Measurements from ENCODE around the gene PHLPP2. TPM values are rescaled to one million over a fixed set of nuclear protein-coding genes. Genes with fewer than 3 reads are reported as not detected.

Gene PHLPP2
- total RNA-seq, 3 donors from 2014 or later (not counting 1 experiment from before 2014, with no cell fraction given): 6.4 to 9.8 (median 9.2) TPM

GRCh38 chr16:71748226-71748625 lies 23.7 kb upstream of the PHLPP2 start:
- no peak overlapping the region for H3K4me3 ChIP-seq (ENCODE audit: low read length)
- H3K27ac Mint-ChIP-seq: peak overlapping the region in 1 of 2 donors; percentile 36
- peaks cover 0 to 7% of the 10 kb centered on the region in 2 donors for H3K4me1 Mint-ChIP-seq
- no peaks in the 10 kb centered on the region for H3K9me3 ChIP-seq (ENCODE audit: control insufficient read depth, insufficient read depth, low read length)
- DNase-seq (no peak), ATAC-seq (no peak)
- no peaks in the 10 kb centered on the region for H3K4me1 ChIP-seq (ENCODE audit: control insufficient read depth, insufficient read depth, low read length)
- no peak overlapping the region for H3K4me3 Mint-ChIP-seq
- no peak for TF ChIP-seq CTCF (IDR thresholded peaks at IDR 0.05)
- no peaks in the 10 kb centered on the region for H3K27me3 Mint-ChIP-seq (ENCODE audit: low read depth in 2 of 2)
- H3K36me3 Mint-ChIP-seq: peaks cover 25% of the 10 kb centered on the region
- no peaks in the 10 kb centered on the region for H3K9me3 Mint-ChIP-seq
- H3K27ac ChIP-seq (ENCODE audit: low read length): no peak overlapping the region
- 100% methylated on average over 1 of the region's 4 CpGs for WGBS (ENCODE audit: insufficient coverage)
- H3K36me3 ChIP-seq (ENCODE audit: control insufficient read depth, insufficient read depth, low read length): peaks cover 71% of the 10 kb centered on the region
- intact Hi-C loops (cut with micrococcal nuclease): loop anchor here (10.0 kb wide), 2 partner anchors 183 to 333 kb away; no protein-coding TSS in a partner anchor
- H3K27me3 ChIP-seq (ENCODE audit: control insufficient read depth, insufficient read depth, low read length): no peaks in the 10 kb centered on the region

GRCh38 chr16:71746442-71747046 lies 22.0 kb upstream of the PHLPP2 start:
- TF ChIP-seq CTCF (IDR thresholded peaks at IDR 0.05): peak; percentile 77
- Mint-ChIP-seq H3K27ac (no peak overlapping the region), H3K27me3 (ENCODE audit: low read depth in 2 of 2) (no peaks in the 10 kb centered on the region), H3K4me1 (peaks cover 0 to 5% of the 10 kb centered on the region in 2 donors), H3K36me3 (peaks cover 25% of the 10 kb centered on the region), H3K4me3 (no peak overlapping the region), H3K9me3 (no peaks in the 10 kb centered on the region)
- DNase-seq: peak in 1 of 2 donors; percentile 74
- intact Hi-C loops (cut with micrococcal nuclease): loop anchor here (1.0 to 10.0 kb wide), 3 partner anchors 182 to 332 kb away; no protein-coding TSS in a partner anchor
- 26% methylated on average over 4 of the region's 7 CpGs for WGBS (ENCODE audit: insufficient coverage)
- no peaks in the 10 kb centered on the region for H3K4me1 ChIP-seq (ENCODE audit: control insufficient read depth, insufficient read depth, low read length)
- H3K27me3 ChIP-seq (ENCODE audit: control insufficient read depth, insufficient read depth, low read length): no peaks in the 10 kb centered on the region
- no peak overlapping the region for H3K27ac ChIP-seq (ENCODE audit: low read length)
- peak; percentile 57 to 75 (median 60) for ATAC-seq
- no peak overlapping the region for H3K4me3 ChIP-seq (ENCODE audit: low read length)
- peaks cover 76% of the 10 kb centered on the region for H3K36me3 ChIP-seq (ENCODE audit: control insufficient read depth, insufficient read depth, low read length)
- no peaks in the 10 kb centered on the region for H3K9me3 ChIP-seq (ENCODE audit: control insufficient read depth, insufficient read depth, low read length)

- 93% methylated on average over 3 of the region's 4 CpGs for WGBS (ENCODE audit: insufficient coverage)
- H3K9me3 Mint-ChIP-seq: no peaks in the 10 kb centered on the region
- Histone ChIP-seq H3K9me3 (ENCODE audit: control insufficient read depth, insufficient read depth, low read length) (no peaks in the 10 kb centered on the region), H3K4me1 (ENCODE audit: control insufficient read depth, insufficient read depth, low read length) (no peaks in the 10 kb centered on the region), H3K27me3 (ENCODE audit: control insufficient read depth, insufficient read depth, low read length) (no peaks in the 10 kb centered on the region), H3K4me3 (ENCODE audit: low read length) (no peak overlapping the region), H3K36me3 (ENCODE audit: control insufficient read depth, insufficient read depth, low read length) (peaks cover 72% of the 10 kb centered on the region), H3K27ac (ENCODE audit: low read length) (no peak overlapping the region)
- no peaks in the 10 kb centered on the region for H3K27me3 Mint-ChIP-seq (ENCODE audit: low read depth in 2 of 2)
- ATAC-seq (no peak), DNase-seq (no peak)
- peak overlapping the region; percentile 18 to 67 for H3K27ac Mint-ChIP-seq
- intact Hi-C loops (cut with micrococcal nuclease): no loop called here
- no peak overlapping the region for H3K4me3 Mint-ChIP-seq
- H3K4me1 Mint-ChIP-seq: no peaks in the 10 kb centered on the region
- no peak for TF ChIP-seq CTCF (IDR thresholded peaks at IDR 0.05)
- H3K36me3 Mint-ChIP-seq: peaks cover 29% of the 10 kb centered on the region
These were observed 14.4 kb upstream of the PHLPP2 start for GRCh38 chr16:71738855-71739254.

GRCh38 chr16:71737501-71737900 lies 13.0 kb upstream of the PHLPP2 start:
- DNase-seq (no peak), ATAC-seq (no peak)
- Mint-ChIP-seq H3K36me3 (peaks cover 43% of the 10 kb centered on the region), H3K27me3 (ENCODE audit: low read depth in 2 of 2) (no peaks in the 10 kb centered on the region), H3K4me1 (peaks cover 0 to 3% of the 10 kb centered on the region in 2 donors), H3K4me3 (no peak overlapping the region), H3K27ac (no peak overlapping the region), H3K9me3 (no peaks in the 10 kb centered on the region)
- Histone ChIP-seq H3K27me3 (ENCODE audit: control insufficient read depth, insufficient read depth, low read length) (no peaks in the 10 kb centered on the region), H3K4me3 (ENCODE audit: low read length) (no peak overlapping the region), H3K4me1 (ENCODE audit: control insufficient read depth, insufficient read depth, low read length) (no peaks in the 10 kb centered on the region), H3K27ac (ENCODE audit: low read length) (no peak overlapping the region), H3K36me3 (ENCODE audit: control insufficient read depth, insufficient read depth, low read length) (peaks cover 75% of the 10 kb centered on the region), H3K9me3 (ENCODE audit: control insufficient read depth, insufficient read depth, low read length) (no peaks in the 10 kb centered on the region)
- no peak for TF ChIP-seq CTCF (IDR thresholded peaks at IDR 0.05)
- WGBS (ENCODE audit: insufficient coverage): 100% methylated on average over 6 of the region's 6 CpGs
- intact Hi-C loops (cut with micrococcal nuclease): no loop called here

Measured in natural killer cell (primary cell).